Measurements from ENCODE around the gene UVRAG. TPM values are rescaled to one million over a fixed set of nuclear protein-coding genes. Genes with fewer than 3 reads are reported as not detected.

The UVRAG gene
- total and polyA plus RNA-seq, 9 donors, result 10.1 to 26.7 (median 19.2) TPM

- intact Hi-C loops (cut with DNase I), result loop anchor here (2.0 to 10.0 kb wide), 3 partner anchors 256 to 348 kb away; no protein-coding TSS in a partner anchor
- Histone ChIP-seq H3K27me3 (no peaks in the 10 kb centered on the region), H3K36me3 (no peaks in the 10 kb centered on the region), H3K4me1 (ENCODE audit: insufficient read depth) (peaks cover 2% of the 10 kb centered on the region), H3K27ac (no peak overlapping the region), H3K9me3 (no peaks in the 10 kb centered on the region), H3K4me3 (peak overlapping the region; percentile 43)
- no peak for TF ChIP-seq EP300 (IDR thresholded peaks at IDR 0.05)
- TF ChIP-seq POLR2A (IDR thresholded peaks at IDR 0.05), result no peak
- no peak for TF ChIP-seq CTCF (IDR thresholded peaks at IDR 0.05)
- DNase-seq, result no peak
- WGBS, 3 donors, result 66 to 70% (median 68%) methylated on average over 12 to 13 of the region's 13 CpGs
These were observed 337.9 kb downstream of the UVRAG start for GRCh38 chr11:76152741-76153570.

GRCh38 chr11:76153571-76153923, 338.5 kb downstream of the UVRAG start:
- Histone ChIP-seq H3K4me1 (ENCODE audit: insufficient read depth) (peaks cover 2% of the 10 kb centered on the region), H3K27me3 (no peaks in the 10 kb centered on the region), H3K9me3 (no peaks in the 10 kb centered on the region), H3K27ac (no peak overlapping the region), H3K36me3 (no peaks in the 10 kb centered on the region), H3K4me3 (no peak overlapping the region)
- intact Hi-C loops (cut with DNase I), result loop anchor here (2.0 to 10.0 kb wide), 3 partner anchors 256 to 349 kb away; no protein-coding TSS in a partner anchor
- TF ChIP-seq POLR2A (IDR thresholded peaks at IDR 0.05) (no peak), EP300 (IDR thresholded peaks at IDR 0.05) (no peak), CTCF (IDR thresholded peaks at IDR 0.05) (no peak)
- DNase-seq, result no peak
- 84 to 90% (median 87%) methylated on average over 6 of the region's 6 CpGs for WGBS, 3 donors

GRCh38 chr11:76155500-76156227, 340.7 kb downstream of the UVRAG start:
- H3K4me3 ChIP-seq, result no peak overlapping the region
- intact Hi-C loops (cut with DNase I), result loop anchor here in 1 of 4 donors (10.0 kb wide), 1 partner anchor 351 kb away; no protein-coding TSS in a partner anchor
- no peak for TF ChIP-seq POLR2A (IDR thresholded peaks at IDR 0.05)
- TF ChIP-seq CTCF (IDR thresholded peaks at IDR 0.05), result no peak
- no peak for TF ChIP-seq EP300 (IDR thresholded peaks at IDR 0.05)

GRCh38 chr11:76156971-76157427, 342.0 kb downstream of the UVRAG start:
- 72 to 81% (median 80%) methylated on average over 12 of the region's 12 CpGs for WGBS, 3 donors
- H3K9me3 ChIP-seq, result no peaks in the 10 kb centered on the region
- intact Hi-C loops (cut with DNase I), result loop anchor here in 1 of 4 donors (10.0 kb wide), 1 partner anchor 352 kb away; no protein-coding TSS in a partner anchor
- H3K27me3 ChIP-seq, result no peaks in the 10 kb centered on the region
- DNase-seq, result no peak
- peaks cover 5% of the 10 kb centered on the region for H3K4me1 ChIP-seq (ENCODE audit: insufficient read depth)
- H3K4me3 ChIP-seq, result no peak overlapping the region
- no peaks in the 10 kb centered on the region for H3K36me3 ChIP-seq
- no peak overlapping the region for H3K27ac ChIP-seq
- TF ChIP-seq EP300 (IDR thresholded peaks at IDR 0.05) (no peak), CTCF (IDR thresholded peaks at IDR 0.05) (no peak), POLR2A (IDR thresholded peaks at IDR 0.05) (no peak)

More at GRCh38 chr11:76155500-76156227, 340.7 kb downstream of the UVRAG start:
- Histone ChIP-seq H3K9me3 (no peaks in the 10 kb centered on the region), H3K36me3 (no peaks in the 10 kb centered on the region), H3K27me3 (no peaks in the 10 kb centered on the region), H3K27ac (no peak overlapping the region), H3K4me1 (ENCODE audit: insufficient read depth) (peaks cover 2% of the 10 kb centered on the region)
- DNase-seq, result no peak
- 53 to 62% (median 62%) methylated on average over 11 of the region's 11 CpGs for WGBS, 3 donors

Measured in ovary (tissue), 9 donors.